Natural killer cell (primary cell): ENCODE results near the gene CLBA1. TPM values are rescaled to one million over a fixed set of nuclear protein-coding genes. Genes with fewer than 3 reads are reported as not detected.

Experiments
- ATAC-seq, 3 donors: fragments of 150-1000 bp in 2 of 3; fragments of 200-7000 bp in 1 of 3; cut with Tn5 transposase; 1 replicate in 1 of 3; 2 replicates in 2 of 3; pipeline ENCODE4 v1.10.0; 2021; ENCODE audit warnings: mild to moderate bottlenecking in 2 of 3, moderate library complexity in 2 of 3
- DNase-seq, 2 donors: peaks; one replicate each; pipeline versions ENCODE4 v3.0.0 to v3.0.0-alpha.2; 2013 to 2021; ENCODE audit warnings: mixed read lengths in 1 of 2
- H3K27ac ChIP-seq: one replicate; pipeline ENCODE4 v1.5.1; 2013; ENCODE audit warnings: mild to moderate bottlenecking, low read length
- H3K27me3 ChIP-seq: one replicate; pipeline ENCODE4 v1.6.1; 2013; ENCODE audit warnings: low read length; ENCODE audit not compliant: control insufficient read depth, insufficient read depth
- H3K36me3 ChIP-seq: one replicate; pipeline ENCODE4 v1.6.1; 2013; ENCODE audit warnings: low read length; ENCODE audit not compliant: control insufficient read depth, insufficient read depth
- H3K4me1 ChIP-seq: one replicate; pipeline ENCODE4 v1.6.1; 2013; ENCODE audit warnings: low read length; ENCODE audit not compliant: control insufficient read depth, insufficient read depth
- H3K4me3 ChIP-seq: one replicate; pipeline ENCODE4 v1.5.1; 2013; ENCODE audit warnings: low read length
- H3K9me3 ChIP-seq: one replicate; pipeline ENCODE4 v1.6.1; 2013; ENCODE audit warnings: low read length; ENCODE audit not compliant: control insufficient read depth, insufficient read depth
- H3K27ac Mint-ChIP-seq, 2 donors: one replicate each; pipeline ENCODE4 v1.8.0; 2022; ENCODE audit warnings: mild to moderate bottlenecking in 2 of 2, mixed read lengths in 2 of 2, moderate library complexity in 1 of 2
- H3K27me3 Mint-ChIP-seq, 2 donors: one replicate each; pipeline ENCODE4 v1.8.0; 2022; ENCODE audit warnings: low read depth in 2 of 2, mixed read lengths in 2 of 2
- H3K36me3 Mint-ChIP-seq: one replicate; pipeline ENCODE4 v1.8.0; 2022; ENCODE audit warnings: mixed read lengths
- H3K4me1 Mint-ChIP-seq, 2 donors: one replicate each; pipeline ENCODE4 v1.8.0; 2022; ENCODE audit warnings: mixed read lengths in 2 of 2
- H3K4me3 Mint-ChIP-seq: one replicate; pipeline ENCODE4 v1.8.0; 2022; ENCODE audit warnings: mild to moderate bottlenecking, moderate library complexity, mixed read lengths
- H3K9me3 Mint-ChIP-seq, 2 donors: one replicate each; pipeline ENCODE4 v1.8.0; 2022; ENCODE audit warnings: mixed read lengths in 2 of 2
- CTCF ChIP-seq: fragments of 200-600 bp; IDR thresholded peaks from one replicate; pipeline ENCODE4 v1.8.0; 2022; ENCODE audit warnings: antibody characterized with exemption
- WGBS: methylation state at CpG from one replicate; pipeline ENCODE4 v1.1.7; 2013; ENCODE audit warnings: missing lambda C conversion rate; ENCODE audit not compliant: insufficient coverage; 5-methylcytosine and 5-hydroxymethylcytosine counted together
- intact Hi-C: fragments of 100-400 bp; cut with micrococcal nuclease; formaldehyde crosslinking; loops from one replicate; pipeline ENCODE4 v1.14.2; 2022
- total RNA-seq, 4 donors: library from RNA; stranded (reverse); fragments of 120-200 nt in 1 of 4; gene quantifications; one replicate each; pipeline versions ENCODE4 v1.2.3 to v1.2.4, GENCODE V29; 2013 to 2022

Gene CLBA1
- total RNA-seq, 3 donors from 2014 or later (not counting 1 experiment from before 2014, with no cell fraction given): 1.2 to 1.8 (median 1.3) TPM

DNA sequence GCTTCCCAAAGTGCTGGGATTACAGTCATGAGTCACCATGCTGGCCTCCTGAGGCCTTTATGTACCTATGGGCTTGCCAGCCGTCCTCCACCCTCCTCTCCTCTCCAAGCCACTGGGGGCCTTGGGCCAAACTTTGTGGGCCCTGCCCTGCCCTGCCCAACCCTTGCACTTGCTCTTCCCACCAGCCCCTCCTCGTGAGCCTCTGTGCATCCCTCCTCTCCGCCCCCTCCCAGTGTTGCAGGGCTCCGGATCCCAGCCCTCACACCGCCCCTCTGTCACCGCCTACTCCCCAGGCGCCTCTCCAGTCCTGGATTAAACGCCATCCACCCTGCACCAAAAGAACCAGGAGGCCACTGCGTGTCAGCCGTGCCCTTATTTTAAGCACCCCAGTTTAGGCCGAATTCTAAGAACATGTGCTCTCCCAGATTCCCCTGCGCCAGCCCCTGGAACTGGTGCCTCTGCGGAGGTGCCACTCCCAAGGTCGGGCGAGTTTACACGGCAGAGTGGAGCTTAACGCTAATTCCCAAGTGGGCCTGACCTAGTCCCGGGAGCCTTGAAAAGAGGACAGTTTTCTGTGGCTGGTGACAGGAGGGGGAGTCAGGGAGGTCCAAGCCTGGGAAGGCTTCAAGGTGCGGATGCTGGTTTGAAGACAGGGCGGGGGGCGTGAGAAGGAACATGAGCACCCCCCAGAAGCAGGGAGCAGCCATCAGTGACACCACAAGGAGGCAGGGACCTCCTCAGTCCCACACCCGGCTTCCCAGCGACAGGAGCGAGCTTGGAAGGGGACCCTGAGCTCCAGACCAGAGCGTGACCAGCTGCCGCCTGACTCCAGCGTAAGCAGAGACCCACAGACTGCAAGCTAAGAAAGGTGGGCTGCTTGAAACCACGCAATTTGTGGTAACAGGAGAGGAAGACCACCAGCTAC, 56.5 kb downstream of the CLBA1 start:
- Mint-ChIP-seq H3K27me3 (no peaks in the 10 kb centered on the region), H3K9me3 (no peaks in the 10 kb centered on the region), H3K4me1 (peaks cover 13 to 14% of the 10 kb centered on the region in 2 donors), H3K36me3 (no peaks in the 10 kb centered on the region), H3K4me3 (no peak overlapping the region), H3K27ac (no peak overlapping the region)
- no peak for ATAC-seq
- Histone ChIP-seq H3K4me3 (no peak overlapping the region), H3K27ac (no peak overlapping the region), H3K9me3 (no peaks in the 10 kb centered on the region), H3K36me3 (no peaks in the 10 kb centered on the region), H3K27me3 (no peaks in the 10 kb centered on the region), H3K4me1 (peaks cover 11% of the 10 kb centered on the region)
- DNase-seq: no peak
- intact Hi-C loops: no loop called here
- TF ChIP-seq CTCF: no peak
- 88% methylated on average over 28 of the region's 28 CpGs for WGBS

DNA sequence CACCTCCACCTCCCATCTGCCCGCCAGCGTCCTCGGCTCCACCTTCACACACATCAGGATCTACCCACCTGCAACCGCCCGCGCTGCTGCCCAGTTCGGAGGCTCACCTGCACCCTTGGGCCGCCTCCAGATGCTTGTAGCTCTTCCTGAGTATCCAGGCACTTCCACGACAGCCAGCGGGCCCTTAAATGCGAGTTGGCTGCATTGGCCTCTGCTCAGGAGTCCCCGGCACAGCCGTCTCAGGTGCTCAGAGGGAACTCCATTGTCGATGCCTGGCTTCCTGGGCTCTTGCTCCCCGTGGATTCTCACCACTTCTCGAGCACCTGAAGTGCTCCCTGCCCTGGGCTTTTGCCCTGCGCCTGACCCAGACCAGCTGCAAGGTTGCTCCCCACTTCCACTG, 57.2 kb downstream of the CLBA1 start:
- H3K9me3 Mint-ChIP-seq: no peaks in the 10 kb centered on the region
- intact Hi-C loops: no loop called here
- 91% methylated on average over 17 of the region's 17 CpGs for WGBS
- Histone ChIP-seq H3K4me3 (no peak overlapping the region), H3K27me3 (no peaks in the 10 kb centered on the region), H3K9me3 (no peaks in the 10 kb centered on the region), H3K27ac (no peak overlapping the region), H3K36me3 (peaks cover 1% of the 10 kb centered on the region), H3K4me1 (peaks cover 11% of the 10 kb centered on the region)
- no peak for ATAC-seq
- H3K4me1 Mint-ChIP-seq: peaks cover 13 to 14% of the 10 kb centered on the region in 2 donors
- no peak for DNase-seq
- H3K36me3 Mint-ChIP-seq: no peaks in the 10 kb centered on the region
- H3K4me3 Mint-ChIP-seq: no peak overlapping the region
- no peak overlapping the region for H3K27ac Mint-ChIP-seq
- no peaks in the 10 kb centered on the region for H3K27me3 Mint-ChIP-seq
- TF ChIP-seq CTCF: no peak

DNA sequence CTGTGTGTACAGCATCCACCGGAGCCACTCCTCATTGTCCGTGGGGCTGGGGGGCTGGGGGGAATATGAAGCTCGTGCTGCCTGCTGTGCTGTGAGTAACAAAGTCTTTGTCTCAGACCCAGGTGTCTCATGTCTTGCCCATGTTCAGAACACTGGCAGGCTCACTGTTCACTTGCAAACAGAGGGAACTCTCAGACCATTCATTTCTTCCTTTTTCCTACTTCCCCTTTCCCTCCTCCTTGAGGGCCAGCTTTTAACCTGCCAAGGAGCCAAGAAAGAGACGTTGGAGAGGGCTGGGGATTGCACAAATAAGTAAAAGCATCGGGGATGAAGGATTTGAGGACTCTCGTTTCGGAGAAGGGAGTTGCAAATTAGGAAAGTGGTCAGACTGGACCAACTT, 58.1 kb downstream of the CLBA1 start:
- Histone ChIP-seq H3K27me3 (no peaks in the 10 kb centered on the region), H3K4me1 (peaks cover 11% of the 10 kb centered on the region), H3K27ac (no peak overlapping the region), H3K9me3 (no peaks in the 10 kb centered on the region), H3K4me3 (no peak overlapping the region), H3K36me3 (peaks cover 5% of the 10 kb centered on the region)
- Mint-ChIP-seq H3K27me3 (no peaks in the 10 kb centered on the region), H3K4me1 (peaks cover 13 to 14% of the 10 kb centered on the region in 2 donors), H3K4me3 (no peak overlapping the region), H3K36me3 (no peaks in the 10 kb centered on the region), H3K9me3 (no peaks in the 10 kb centered on the region), H3K27ac (no peak overlapping the region)
- no peak for ATAC-seq
- intact Hi-C loops: loop anchor here (2.0 kb wide), 1 partner anchor 111 kb away; no protein-coding TSS in a partner anchor
- TF ChIP-seq CTCF: no peak
- DNase-seq: no peak
- 75% methylated on average over 7 of the region's 7 CpGs for WGBS

Other genes starting within 250 kb of the CLBA1 start
- 10 to 100 TPM; 59.7 to 74.8 (median 59.8) TPM for gene SIVA1, start 232.6 kb upstream of the CLBA1 start, total RNA-seq
- gene AKT1, start 190.0 kb upstream of the CLBA1 start, total RNA-seq: 100 to 1,000 TPM; 152 to 163 (median 153) TPM
- 1 to 10 TPM; 3.6 to 4.5 (median 3.7) TPM for gene ZBTB42, start 184.7 kb upstream of the CLBA1 start, total RNA-seq
- gene CEP170B, start 120.5 kb upstream of the CLBA1 start, total RNA-seq: under 1 TPM; 0.24 to 0.72 (median 0.30) TPM
- 1 to 10 TPM; 1.7 to 7.2 (median 2.9) TPM for gene PLD4, start 60.9 kb upstream of the CLBA1 start, total RNA-seq
- under 1 TPM in 1 of 3 donors, not detected in 2; 0.05 TPM for gene AHNAK2, start 7.4 kb upstream of the CLBA1 start, total RNA-seq
- 10 to 100 TPM; 10.3 to 20.7 (median 16.6) TPM for gene CDCA4, start 35.3 kb downstream of the CLBA1 start, total RNA-seq
- gene GPR132, start 79.6 kb downstream of the CLBA1 start, total RNA-seq: 10 to 100 TPM; 18.2 to 30.3 (median 26.7) TPM
- 1 to 10 TPM; 3.5 to 6.6 (median 6.1) TPM for gene JAG2, start 183.0 kb downstream of the CLBA1 start, total RNA-seq
- gene NUDT14, start 195.5 kb downstream of the CLBA1 start, total RNA-seq: 10 to 100 TPM; 16.0 to 32.9 (median 22.8) TPM